GM21576 (cell line): ENCODE results near the gene ITPK1.

Source experiments
- ATAC-seq: cut with Tn5 transposase; IDR thresholded peaks from one replicate; pipeline ENCODE4 v1.9.1; 2021; ENCODE audit warnings: mild to moderate bottlenecking, moderate library complexity; ENCODE audit not compliant: unreplicated experiment

The ITPK1 gene

DNA sequence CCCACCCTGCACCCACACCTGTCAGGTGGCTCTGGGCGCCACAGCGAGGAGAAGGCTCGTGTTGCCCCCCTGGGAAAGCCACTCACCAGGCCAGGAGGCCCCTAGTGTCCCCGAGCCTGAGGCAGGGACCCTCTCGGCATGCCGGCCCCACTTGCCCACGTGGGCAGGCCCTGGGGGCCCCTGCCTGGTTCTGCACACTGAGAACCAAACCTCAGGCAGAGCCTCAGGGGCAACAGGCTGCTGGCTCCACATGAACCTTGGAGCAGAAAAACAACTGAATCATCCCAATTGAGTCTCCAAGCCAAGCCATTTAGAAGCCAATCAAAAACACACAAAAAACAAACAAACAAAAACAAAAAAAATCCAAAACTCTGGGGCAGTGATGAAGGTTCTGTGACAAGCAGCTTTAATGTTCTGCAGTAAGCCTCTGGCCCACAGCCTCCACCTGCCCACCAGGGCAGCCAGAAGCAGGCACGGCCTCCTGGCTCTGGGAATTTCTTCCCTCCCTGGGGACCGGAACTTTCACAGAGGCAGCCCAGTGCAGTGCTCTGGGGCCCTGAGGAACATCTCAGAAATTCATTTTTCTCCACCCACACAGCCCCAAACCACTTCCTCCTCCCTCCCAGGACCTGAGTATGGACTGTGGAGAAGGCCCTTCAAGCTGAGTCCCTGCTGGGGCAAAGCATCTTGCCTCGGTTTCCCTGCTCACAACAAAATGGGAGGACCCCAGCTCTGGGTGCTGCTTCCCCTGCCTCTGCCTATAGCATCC lies 102.6 kb downstream of the ITPK1 start:
- no peak for ATAC-seq

DNA sequence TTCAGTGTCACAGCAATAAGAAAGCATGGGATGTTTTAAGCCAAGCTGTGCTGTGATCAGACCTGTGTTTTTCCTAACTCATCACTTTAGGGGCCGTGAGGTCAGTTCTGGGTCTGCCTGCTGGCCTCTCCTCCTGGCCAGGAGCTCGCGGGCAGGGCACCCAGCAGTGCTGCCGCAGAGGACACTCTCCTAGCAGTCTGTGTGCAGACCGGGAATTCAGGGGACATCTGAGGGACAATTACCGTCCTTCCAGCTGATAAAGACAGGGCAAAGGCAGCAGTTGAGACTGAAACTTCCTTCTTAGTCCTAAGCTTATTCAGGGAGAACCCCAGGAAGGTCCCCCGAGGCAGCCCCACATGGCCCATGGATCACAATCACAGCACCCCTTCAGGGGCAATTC lies 103.2 kb downstream of the ITPK1 start:
- no peak for ATAC-seq

- ATAC-seq = no peak
Observed at GRCh38 chr14:93011650-93012325, 103.9 kb downstream of the ITPK1 start.

DNA sequence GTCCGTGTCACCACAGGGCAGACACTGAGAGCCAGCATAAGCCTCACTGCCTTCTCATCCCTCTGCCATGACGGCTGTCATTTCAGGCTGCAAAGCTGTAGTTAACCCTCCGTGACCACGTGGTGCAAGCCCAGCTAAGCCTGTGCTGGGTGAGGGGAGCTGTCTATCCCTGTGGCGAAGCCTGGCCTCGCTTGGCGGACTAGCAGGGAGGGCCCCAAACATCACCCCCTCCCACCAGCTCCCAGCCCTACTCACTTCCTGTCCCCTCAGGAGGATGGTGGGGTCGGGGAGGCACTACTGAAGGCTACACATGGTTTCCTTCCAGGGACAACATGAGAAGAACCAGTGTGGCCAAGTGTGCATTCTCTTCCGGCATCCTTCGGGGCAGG lies 104.6 kb downstream of the ITPK1 start:
- ATAC-seq = no peak

GRCh38 chr14:93010522-93011140 lies 105.1 kb downstream of the ITPK1 start:
- no peak for ATAC-seq

DNA sequence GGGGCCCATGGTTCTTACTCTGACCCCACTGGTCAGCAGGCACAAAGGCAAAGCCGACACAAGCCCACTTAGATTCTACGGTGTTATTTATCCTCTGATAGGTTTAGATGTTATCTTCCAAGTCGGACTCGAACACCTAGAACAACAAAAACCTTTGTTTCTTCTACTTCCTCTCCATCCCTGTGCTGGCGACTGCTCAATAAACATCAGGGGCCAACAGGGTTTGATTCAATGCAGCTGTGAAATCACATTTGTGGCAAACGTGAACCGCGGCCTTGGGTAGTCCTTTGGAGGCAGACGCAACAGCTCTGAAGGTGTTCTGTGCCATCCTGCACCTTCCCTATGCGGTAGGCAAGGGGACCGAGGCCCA lies 105.6 kb downstream of the ITPK1 start:
- no peak for ATAC-seq

GRCh38 chr14:93009471-93010129 lies 106.1 kb downstream of the ITPK1 start:
- no peak for ATAC-seq

DNA sequence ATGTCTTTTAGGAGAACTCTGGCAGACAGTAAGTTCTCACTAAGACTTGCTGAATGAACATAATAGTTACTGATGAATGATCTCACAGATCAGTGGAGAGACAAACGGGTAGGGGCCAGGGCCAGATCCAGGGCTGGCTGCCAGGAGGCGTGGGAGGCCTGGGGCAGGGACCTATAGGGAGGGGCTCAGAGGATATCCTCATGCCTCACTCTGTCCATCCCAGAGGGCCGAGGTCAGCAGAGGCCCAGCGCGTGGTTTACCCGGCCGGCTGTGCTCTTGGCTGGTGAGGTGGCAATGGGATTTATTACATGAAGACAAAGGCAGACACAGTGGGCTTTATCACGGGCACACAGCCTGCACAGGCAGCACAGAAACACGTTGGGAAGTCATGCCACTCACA lies 107.3 kb downstream of the ITPK1 start:
- ATAC-seq = no peak

DNA sequence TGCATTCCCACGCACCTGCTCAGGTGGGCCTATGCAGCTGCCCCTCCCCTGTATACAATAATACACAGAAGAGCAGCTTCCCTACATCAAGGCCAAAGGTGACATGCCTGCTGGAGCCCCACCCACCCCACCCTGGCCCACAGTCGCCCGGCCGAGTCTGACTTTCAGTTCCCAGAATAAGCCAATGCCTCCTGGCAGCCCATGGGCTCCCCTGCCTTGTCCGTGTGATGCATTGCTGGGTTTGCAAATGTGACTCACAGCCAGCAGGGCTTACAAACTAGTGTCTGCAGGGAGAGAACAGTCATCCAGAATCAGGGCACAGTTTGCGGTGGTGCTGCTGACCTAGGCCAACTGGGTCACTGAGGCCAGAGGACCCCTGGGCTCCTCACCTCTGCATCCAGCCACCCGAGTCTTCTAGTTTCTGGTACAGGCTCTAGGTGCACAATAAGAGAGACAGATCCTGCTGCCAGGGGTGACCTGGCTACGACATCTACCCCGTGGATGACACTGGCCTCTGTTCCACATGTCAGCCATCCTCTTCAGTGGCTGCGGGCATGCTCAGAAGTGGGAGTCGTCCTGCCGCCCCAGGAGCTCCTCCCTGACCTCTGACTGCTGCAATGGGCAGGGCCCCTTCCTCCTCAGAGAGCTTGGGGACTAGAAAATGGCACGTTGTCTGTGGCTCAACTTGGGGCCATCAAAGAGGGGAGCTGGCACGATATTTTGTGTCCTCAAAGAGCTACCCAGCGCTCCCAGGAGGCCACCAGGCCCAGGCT lies 108.3 kb downstream of the ITPK1 start:
- ATAC-seq = no peak

GRCh38 chr14:93006567-93007051 lies 109.1 kb downstream of the ITPK1 start:
- ATAC-seq = no peak

GRCh38 chr14:93005838-93006237 lies 109.9 kb downstream of the ITPK1 start:
- no peak for ATAC-seq

- no peak for ATAC-seq
Observed at GRCh38 chr14:93005135-93005813, 110.5 kb downstream of the ITPK1 start.

- ATAC-seq = no peak
Observed at GRCh38 chr14:93004699-93005082, 111.0 kb downstream of the ITPK1 start.

- ATAC-seq = no peak
Observed at GRCh38 chr14:93003945-93004698, 111.6 kb downstream of the ITPK1 start.

- no peak for ATAC-seq
Observed at GRCh38 chr14:93002851-93003298, 112.8 kb downstream of the ITPK1 start.

DNA sequence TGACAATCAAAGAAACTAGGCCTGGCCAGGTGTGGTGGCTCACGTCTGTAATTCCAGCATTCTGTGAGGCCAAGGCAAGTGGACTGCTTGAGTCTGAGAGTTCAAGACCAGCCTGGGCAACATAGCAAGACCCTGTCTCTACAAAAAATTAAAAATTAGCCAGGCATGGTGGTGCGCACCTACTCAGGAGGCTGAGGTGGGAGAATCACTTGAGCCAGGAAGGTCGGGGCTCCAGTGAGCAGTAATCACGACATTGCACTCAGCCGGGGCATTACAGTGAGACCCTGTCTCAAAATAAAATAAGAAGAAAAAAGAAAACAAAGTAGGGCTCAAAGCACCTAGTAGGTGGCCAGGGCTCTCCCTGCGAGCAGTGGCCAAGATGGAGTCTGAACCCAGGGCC lies 113.7 kb downstream of the ITPK1 start:
- ATAC-seq = no peak

DNA sequence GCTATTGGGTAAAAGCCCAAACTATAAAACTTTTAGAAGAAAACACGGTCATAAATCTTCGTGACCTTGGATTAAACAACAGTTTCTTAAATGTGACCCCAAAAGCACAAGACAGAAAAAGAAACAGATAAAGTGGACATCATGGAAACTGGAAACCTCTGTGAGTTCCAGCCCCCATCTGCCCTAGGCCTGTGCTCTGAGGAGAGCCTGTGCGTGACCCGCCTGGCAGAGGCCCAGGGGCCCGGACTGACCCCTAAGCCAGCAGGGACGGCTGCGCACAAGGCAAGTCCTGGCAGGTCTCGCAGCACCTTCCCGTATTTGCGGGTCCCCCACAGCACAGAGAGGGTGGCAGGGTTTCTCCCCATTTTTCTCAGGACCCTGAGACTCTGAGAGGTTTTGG lies 116.8 kb downstream of the ITPK1 start:
- no peak for ATAC-seq

GRCh38 chr14:92997343-92998061 lies 118.2 kb downstream of the ITPK1 start:
- no peak for ATAC-seq

DNA sequence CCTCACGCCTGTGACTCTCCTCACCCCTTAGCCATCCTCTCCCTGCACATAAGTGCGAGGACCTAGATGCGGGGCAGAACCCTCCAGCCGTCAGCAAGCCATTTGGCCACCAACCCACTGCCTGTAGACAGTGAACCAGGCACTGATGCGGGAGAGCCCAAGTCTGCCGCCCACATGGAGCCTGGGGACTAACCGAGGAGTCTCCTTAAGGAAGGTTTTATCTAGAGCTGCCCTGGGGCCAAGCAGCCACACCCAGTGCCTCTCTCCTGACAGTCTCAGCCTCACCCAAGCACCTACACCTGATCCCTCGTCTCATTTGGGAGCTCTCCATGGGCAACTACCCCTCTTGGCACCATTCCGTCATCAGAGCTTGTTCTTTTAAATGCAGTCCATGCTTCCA lies 120.1 kb downstream of the ITPK1 start:
- ATAC-seq = no peak
